ENCODE data around the gene GNAT1.

Gene GNAT1

DNA sequence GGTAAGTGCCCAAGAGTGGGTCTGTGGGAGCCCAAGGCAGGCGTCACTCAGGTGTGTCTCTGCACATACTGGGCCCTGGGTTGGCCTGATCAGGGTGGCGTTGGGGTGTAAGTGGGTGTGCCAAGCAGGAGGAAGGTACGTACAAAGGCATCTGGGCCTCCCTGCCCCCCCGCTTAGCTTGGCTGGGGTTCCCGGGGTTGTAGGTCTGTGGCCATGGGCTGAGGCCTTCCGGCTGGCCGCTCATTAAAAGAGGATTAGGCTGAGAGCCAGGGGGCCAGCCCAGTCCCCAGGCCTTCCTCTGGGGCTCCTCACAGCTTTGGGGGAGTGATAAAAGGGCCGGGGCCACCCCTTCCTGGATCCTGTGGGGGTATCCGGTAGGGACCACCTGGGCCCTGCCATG, 23.0 kb upstream of the GNAT1 start:
- TF ChIP-seq TAF1 (IDR thresholded peaks at IDR 0.05; ENCODE audit: borderline replicate concordance, insufficient read depth, low read length) (no peak), FOXP2 (optimal IDR thresholded peaks at IDR 0.05; ENCODE audit: borderline replicate concordance, extremely low read depth, extremely low read length, insufficient read depth) (no peak), REST (IDR thresholded peaks at IDR 0.05; ENCODE audit: insufficient read depth in 1 of 2, low read depth in 2 of 2, low read length in 2 of 2) (no peak), SIN3A (IDR thresholded peaks at IDR 0.05; ENCODE audit: borderline replicate concordance, insufficient read depth, low read length) (no peak), POLR2AphosphoS5 (IDR thresholded peaks at IDR 0.05; ENCODE audit: low read depth, low read length) (no peak)

- TF ChIP-seq POLR2AphosphoS5 (IDR thresholded peaks at IDR 0.05; ENCODE audit: low read depth, low read length) (no peak), FOXP2 (optimal IDR thresholded peaks at IDR 0.05; ENCODE audit: borderline replicate concordance, extremely low read depth, extremely low read length, insufficient read depth) (no peak), TAF1 (IDR thresholded peaks at IDR 0.05; ENCODE audit: borderline replicate concordance, insufficient read depth, low read length) (no peak), REST (IDR thresholded peaks at IDR 0.05; ENCODE audit: insufficient read depth in 1 of 2, low read depth in 2 of 2, low read length in 2 of 2) (no peak), SIN3A (IDR thresholded peaks at IDR 0.05; ENCODE audit: borderline replicate concordance, insufficient read depth, low read length) (no peak)
These were observed 22.6 kb upstream of the GNAT1 start for GRCh38 chr3:50168791-50169190.

- TF ChIP-seq POLR2AphosphoS5 (IDR thresholded peaks at IDR 0.05; ENCODE audit: low read depth, low read length) (no peak), REST (IDR thresholded peaks at IDR 0.05; ENCODE audit: insufficient read depth in 1 of 2, low read depth in 2 of 2, low read length in 2 of 2) (no peak), SIN3A (IDR thresholded peaks at IDR 0.05; ENCODE audit: borderline replicate concordance, insufficient read depth, low read length) (no peak), TAF1 (IDR thresholded peaks at IDR 0.05; ENCODE audit: borderline replicate concordance, insufficient read depth, low read length) (no peak), FOXP2 (optimal IDR thresholded peaks at IDR 0.05; ENCODE audit: borderline replicate concordance, extremely low read depth, extremely low read length, insufficient read depth) (no peak)
These were observed 22.1 kb upstream of the GNAT1 start for GRCh38 chr3:50169232-50169832.

DNA sequence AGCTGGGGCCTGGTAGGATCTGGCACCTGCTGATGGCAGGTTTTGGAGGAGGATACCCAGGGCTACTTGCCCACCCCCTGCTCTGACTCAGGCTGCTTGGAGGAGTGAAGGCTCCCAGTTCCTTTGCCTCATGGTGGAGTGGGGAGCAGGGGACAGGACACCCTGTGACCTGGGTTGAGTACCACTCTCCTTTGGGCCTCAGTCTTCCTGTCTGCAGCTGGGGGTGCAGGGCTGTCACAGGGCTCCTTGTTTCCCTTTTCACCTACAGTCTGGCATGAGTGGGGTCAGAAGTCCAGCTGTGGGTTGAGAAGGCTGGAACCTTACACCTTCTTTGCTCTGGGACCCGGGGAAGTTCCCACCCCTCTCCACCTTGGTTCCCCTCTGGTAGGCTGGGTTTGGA, 21.6 kb upstream of the GNAT1 start:
- TF ChIP-seq FOXP2 (optimal IDR thresholded peaks at IDR 0.05; ENCODE audit: borderline replicate concordance, extremely low read depth, extremely low read length, insufficient read depth) = no peak
- TF ChIP-seq REST (IDR thresholded peaks at IDR 0.05; ENCODE audit: insufficient read depth in 1 of 2, low read depth in 2 of 2, low read length in 2 of 2) = no peak
- TF ChIP-seq SIN3A (IDR thresholded peaks at IDR 0.05; ENCODE audit: borderline replicate concordance, insufficient read depth, low read length) = no peak
- no peak for TF ChIP-seq TAF1 (IDR thresholded peaks at IDR 0.05; ENCODE audit: borderline replicate concordance, insufficient read depth, low read length)
- TF ChIP-seq POLR2AphosphoS5 (IDR thresholded peaks at IDR 0.05; ENCODE audit: low read depth, low read length) = no peak
